ENCODE results near the gene SLCO3A1. TPM values are rescaled to one million over a fixed set of nuclear protein-coding genes. Genes with fewer than 3 reads are reported as not detected.

Gene SLCO3A1
- total RNA-seq, 1 experiment from 2014 or later, result not detected

DNA sequence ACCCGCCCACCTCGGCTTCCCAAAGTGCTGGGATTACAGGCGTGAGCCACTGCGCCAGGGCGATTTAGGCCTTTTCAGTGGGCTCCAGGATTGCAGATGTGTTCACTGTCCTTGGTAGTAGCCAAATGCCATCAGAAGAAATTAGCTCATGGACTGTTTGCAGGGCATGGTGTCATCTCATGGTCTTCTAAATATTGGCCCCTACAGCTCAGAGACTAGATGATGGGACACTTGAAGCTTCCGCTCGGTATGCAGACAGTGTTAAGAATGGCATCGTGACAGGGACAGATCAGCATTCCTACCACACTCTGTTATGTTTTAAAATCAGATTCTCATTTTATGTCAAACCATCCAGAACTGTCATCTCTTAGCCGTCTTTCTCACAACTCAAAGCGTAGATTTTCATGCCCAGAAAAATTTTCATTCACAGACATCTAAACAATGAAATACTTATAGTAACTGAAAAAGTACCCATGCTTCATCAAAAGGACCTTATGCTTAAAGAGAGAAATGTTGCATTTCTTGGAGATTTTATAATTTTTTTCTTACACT, 24.9 kb downstream of the SLCO3A1 start:
- no peak for DNase-seq (ENCODE audit: low spot score)
- in situ Hi-C loops (cut with HindIII; ENCODE audit: low sequenced_read_pairs), result no loop called here

DNA sequence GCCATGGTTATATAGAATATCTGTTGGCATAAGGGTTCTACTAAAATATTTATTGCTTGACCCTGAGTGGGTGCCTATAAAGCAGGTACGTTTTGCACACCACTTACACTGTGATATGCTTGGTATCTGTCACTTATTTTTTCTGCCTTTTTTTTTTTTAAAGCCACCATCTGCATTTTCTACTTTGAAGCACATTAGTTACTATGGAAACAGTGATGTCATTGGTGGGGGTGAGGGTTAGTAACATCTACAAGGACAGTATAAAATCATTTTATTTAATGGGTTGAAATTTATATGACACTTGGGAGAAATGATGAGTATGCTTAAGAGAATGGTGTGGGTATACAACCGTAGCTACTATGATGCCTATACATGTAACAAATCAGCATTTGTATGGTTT, 25.6 kb downstream of the SLCO3A1 start:
- in situ Hi-C loops (cut with HindIII; ENCODE audit: low sequenced_read_pairs), result no loop called here
- no peak for DNase-seq (ENCODE audit: low spot score)

- in situ Hi-C loops (cut with HindIII; ENCODE audit: low sequenced_read_pairs), result no loop called here
- DNase-seq (ENCODE audit: low spot score), result no peak
Observed at GRCh38 chr15:91880373-91880772, 26.9 kb downstream of the SLCO3A1 start.

GRCh38 chr15:91881569-91882297, 28.2 kb downstream of the SLCO3A1 start:
- DNase-seq (ENCODE audit: low spot score), result no peak
- in situ Hi-C loops (cut with HindIII; ENCODE audit: low sequenced_read_pairs), result no loop called here

- in situ Hi-C loops (cut with HindIII; ENCODE audit: low sequenced_read_pairs), result no loop called here
- peak; percentile 91 for DNase-seq (ENCODE audit: low spot score)
Observed at GRCh38 chr15:91882858-91883586, 29.5 kb downstream of the SLCO3A1 start.

DNA sequence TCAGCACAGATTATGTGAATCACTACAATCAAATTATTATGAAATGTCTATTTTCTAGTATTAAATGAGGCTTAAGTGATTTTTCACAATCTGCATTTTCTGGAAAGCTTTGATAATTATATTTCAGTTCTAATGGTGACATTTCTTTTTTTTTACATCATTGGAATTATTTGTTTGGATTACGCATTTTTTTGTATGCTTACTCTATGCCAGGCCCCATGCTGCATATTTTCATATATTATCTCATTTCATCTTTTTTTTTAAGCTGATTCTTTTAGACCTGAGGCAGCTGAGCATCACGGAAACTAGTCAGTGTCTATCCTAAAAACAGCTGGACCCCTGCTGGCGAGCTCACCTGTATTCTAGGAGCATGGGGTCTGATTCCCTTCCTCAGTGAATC, 31.1 kb downstream of the SLCO3A1 start:
- no peak for DNase-seq (ENCODE audit: low spot score)
- in situ Hi-C loops (cut with HindIII; ENCODE audit: low sequenced_read_pairs), result no loop called here

GRCh38 chr15:91885054-91885453, 31.5 kb downstream of the SLCO3A1 start:
- no peak for DNase-seq (ENCODE audit: low spot score)
- in situ Hi-C loops (cut with HindIII; ENCODE audit: low sequenced_read_pairs), result no loop called here

DNA sequence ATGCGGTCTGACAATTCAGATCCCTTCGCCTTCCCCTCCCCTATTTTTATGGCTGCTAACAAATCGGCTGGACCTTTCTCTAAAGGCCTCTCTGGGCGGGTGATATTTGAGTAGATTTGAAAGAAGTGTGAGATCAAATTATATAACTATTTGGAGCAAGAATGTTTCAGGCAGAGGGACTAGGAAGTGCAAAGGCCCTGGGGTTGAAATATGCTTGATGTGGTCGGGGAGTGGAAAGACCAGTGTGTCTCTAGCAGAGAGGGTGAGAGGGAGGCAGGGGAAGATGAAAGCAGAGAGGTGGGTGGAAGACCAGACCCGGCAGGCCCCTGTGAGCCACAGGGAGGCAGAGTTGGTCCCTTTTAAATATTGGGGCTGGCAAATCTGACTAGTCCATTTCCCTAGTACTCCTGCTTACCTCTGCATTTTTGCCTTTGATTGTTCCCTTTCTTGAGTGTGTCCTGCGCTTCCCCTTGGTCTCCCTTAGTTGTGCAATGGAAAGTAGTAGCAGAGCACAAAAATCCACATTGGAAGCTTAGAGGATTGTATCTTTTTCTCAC, 32.3 kb downstream of the SLCO3A1 start:
- no peak for DNase-seq (ENCODE audit: low spot score)
- in situ Hi-C loops (cut with HindIII; ENCODE audit: low sequenced_read_pairs), result no loop called here

- no peak for DNase-seq (ENCODE audit: low spot score)
- in situ Hi-C loops (cut with HindIII; ENCODE audit: low sequenced_read_pairs), result no loop called here
Observed at GRCh38 chr15:91886878-91887277, 33.4 kb downstream of the SLCO3A1 start.

DNA sequence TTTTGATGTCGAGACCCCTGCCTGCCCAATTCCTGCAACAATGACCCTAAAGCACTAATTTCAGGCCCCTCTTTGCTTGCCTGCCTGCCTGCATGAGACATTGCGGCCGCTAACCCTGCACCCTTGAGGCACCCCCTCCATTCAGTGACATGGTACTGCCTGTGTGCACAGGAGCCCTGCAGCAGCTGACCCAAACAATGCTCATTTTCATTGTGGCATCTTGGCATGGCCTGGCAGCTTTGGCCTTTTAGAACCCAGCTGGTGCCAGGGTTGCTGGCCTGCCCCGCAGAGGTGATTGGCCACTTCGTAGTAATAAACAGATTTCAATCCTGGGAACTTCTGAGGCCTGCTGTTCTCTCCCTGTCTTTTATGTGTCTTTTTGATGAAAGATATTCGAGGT, 33.8 kb downstream of the SLCO3A1 start:
- in situ Hi-C loops (cut with HindIII; ENCODE audit: low sequenced_read_pairs), result no loop called here
- peak; percentile 87 for DNase-seq (ENCODE audit: low spot score)

DNA sequence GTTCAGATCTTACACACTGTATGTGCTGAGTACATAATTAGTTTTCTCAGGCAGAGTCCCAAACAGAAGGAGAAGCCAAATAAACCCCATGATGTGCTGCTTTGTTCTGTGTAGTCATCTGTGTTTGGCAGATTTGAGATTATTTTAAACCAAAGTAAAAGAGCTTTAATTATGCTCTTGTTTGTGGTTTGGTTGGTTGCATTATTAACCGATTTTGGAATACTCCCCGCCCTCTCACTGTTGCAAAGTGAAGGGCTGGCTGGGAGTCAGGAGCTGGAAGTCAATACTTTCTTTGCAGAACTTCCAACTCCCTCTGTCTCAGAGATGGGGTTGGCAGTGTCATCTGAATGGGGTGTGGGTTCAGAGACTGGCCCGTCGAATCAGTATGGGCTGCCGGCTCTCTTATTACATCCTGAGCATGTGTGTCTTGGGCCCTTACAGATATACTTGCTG, 34.4 kb downstream of the SLCO3A1 start:
- in situ Hi-C loops (cut with HindIII; ENCODE audit: low sequenced_read_pairs), result no loop called here
- peak; percentile 52 for DNase-seq (ENCODE audit: low spot score)

- in situ Hi-C loops (cut with HindIII; ENCODE audit: low sequenced_read_pairs), result no loop called here
- no peak for DNase-seq (ENCODE audit: low spot score)
Observed at GRCh38 chr15:91889111-91889815, 35.8 kb downstream of the SLCO3A1 start.

DNA sequence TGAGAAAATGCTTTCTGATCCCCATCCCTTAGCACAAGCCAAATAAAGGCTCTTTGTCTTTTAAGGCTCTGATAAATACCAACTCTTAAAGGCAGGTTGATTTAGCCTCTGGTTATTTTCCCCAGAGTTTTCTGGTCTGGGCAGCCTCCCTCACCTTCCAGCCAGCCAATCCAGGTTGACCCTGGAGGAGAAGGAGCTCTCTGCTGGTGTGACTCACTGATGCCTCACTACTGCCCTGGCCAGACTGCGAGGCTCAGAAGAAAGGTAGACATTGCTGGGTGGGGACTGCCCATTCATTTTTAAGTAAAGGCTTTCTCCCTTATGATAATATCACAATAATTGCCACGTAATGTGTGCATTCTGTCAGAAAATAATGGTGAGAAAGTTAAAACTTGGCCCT, 37.1 kb downstream of the SLCO3A1 start:
- no peak for DNase-seq (ENCODE audit: low spot score)
- in situ Hi-C loops (cut with HindIII; ENCODE audit: low sequenced_read_pairs), result no loop called here

- in situ Hi-C loops (cut with HindIII; ENCODE audit: low sequenced_read_pairs), result no loop called here
- DNase-seq (ENCODE audit: low spot score), result peak; percentile 63
Observed at GRCh38 chr15:91891101-91891500, 37.6 kb downstream of the SLCO3A1 start.

- DNase-seq (ENCODE audit: low spot score), result no peak
- in situ Hi-C loops (cut with HindIII; ENCODE audit: low sequenced_read_pairs), result no loop called here
Observed at GRCh38 chr15:91891788-91892345, 38.4 kb downstream of the SLCO3A1 start.

- DNase-seq (ENCODE audit: low spot score), result peak; percentile 44
- in situ Hi-C loops (cut with HindIII; ENCODE audit: low sequenced_read_pairs), result no loop called here
Observed at GRCh38 chr15:91892436-91892835, 38.9 kb downstream of the SLCO3A1 start.

- no peak for DNase-seq (ENCODE audit: low spot score)
- in situ Hi-C loops (cut with HindIII; ENCODE audit: low sequenced_read_pairs), result no loop called here
Observed at GRCh38 chr15:91894606-91895005, 41.1 kb downstream of the SLCO3A1 start.

GRCh38 chr15:91895051-91895450, 41.5 kb downstream of the SLCO3A1 start:
- no peak for DNase-seq (ENCODE audit: low spot score)
- in situ Hi-C loops (cut with HindIII; ENCODE audit: low sequenced_read_pairs), result no loop called here

GRCh38 chr15:91896341-91897055, 43.0 kb downstream of the SLCO3A1 start:
- in situ Hi-C loops (cut with HindIII; ENCODE audit: low sequenced_read_pairs), result no loop called here
- no peak for DNase-seq (ENCODE audit: low spot score)
